Measurements from ENCODE around the gene PRKCB.

- TF ChIP-seq FOSL1 (IDR thresholded peaks at IDR 0.05; ENCODE audit: low read depth): no peak
- TF ChIP-seq CTCF (IDR thresholded peaks at IDR 0.05 in 2 of 3, conservative IDR thresholded peaks at IDR 0.05 in 1 of 3; ENCODE audit: borderline replicate concordance in 1 of 3, insufficient read depth in 1 of 3, low read depth in 2 of 3, low read length in 2 of 3): no peak
- no peak for TF ChIP-seq ZFX (IDR thresholded peaks at IDR 0.05)
- no peak for TF ChIP-seq POLR2AphosphoS5 (IDR thresholded peaks at IDR 0.05; ENCODE audit: low read depth, low read length)
- no peak for TF ChIP-seq TCF7L2 (IDR thresholded peaks at IDR 0.05; ENCODE audit: borderline replicate concordance, extremely low read depth, insufficient read depth, insufficient read length)
- no peak for TF ChIP-seq POLR2A (IDR thresholded peaks at IDR 0.05; ENCODE audit: borderline replicate concordance, extremely low read depth, insufficient read depth, insufficient read length)
- no peak for TF ChIP-seq MAX (IDR thresholded peaks at IDR 0.05)
- TF ChIP-seq SRF (IDR thresholded peaks at IDR 0.05; ENCODE audit: low read depth): no peak
- no peak for TF ChIP-seq SP1 (IDR thresholded peaks at IDR 0.05; ENCODE audit: low read depth)
- TF ChIP-seq JUND (IDR thresholded peaks at IDR 0.05): no peak
- TF ChIP-seq REST (IDR thresholded peaks at IDR 0.05; ENCODE audit: low read depth): no peak
- no peak for TF ChIP-seq ZBTB33 (IDR thresholded peaks at IDR 0.05; ENCODE audit: extremely low read depth, insufficient replicate concordance, low read length)
- no peak for TF ChIP-seq EZH2phosphoT487 (IDR thresholded peaks at IDR 0.05; ENCODE audit: borderline replicate concordance)
Measured at GRCh38 chr16:24053099-24053946, 217.5 kb downstream of the PRKCB start.

All from HCT116 (cell line).